ENCODE measurements around the gene SEPTIN1. TPM values are rescaled to one million over a fixed set of nuclear protein-coding genes. Genes with fewer than 3 reads are reported as not detected.

SEPTIN1 gene
- total and polyA plus RNA-seq, 2 of the 13 experiments (the other 11 are each of a cell fraction or from before 2014, with no cell fraction given), result 0.18 to 0.67 TPM

DNA sequence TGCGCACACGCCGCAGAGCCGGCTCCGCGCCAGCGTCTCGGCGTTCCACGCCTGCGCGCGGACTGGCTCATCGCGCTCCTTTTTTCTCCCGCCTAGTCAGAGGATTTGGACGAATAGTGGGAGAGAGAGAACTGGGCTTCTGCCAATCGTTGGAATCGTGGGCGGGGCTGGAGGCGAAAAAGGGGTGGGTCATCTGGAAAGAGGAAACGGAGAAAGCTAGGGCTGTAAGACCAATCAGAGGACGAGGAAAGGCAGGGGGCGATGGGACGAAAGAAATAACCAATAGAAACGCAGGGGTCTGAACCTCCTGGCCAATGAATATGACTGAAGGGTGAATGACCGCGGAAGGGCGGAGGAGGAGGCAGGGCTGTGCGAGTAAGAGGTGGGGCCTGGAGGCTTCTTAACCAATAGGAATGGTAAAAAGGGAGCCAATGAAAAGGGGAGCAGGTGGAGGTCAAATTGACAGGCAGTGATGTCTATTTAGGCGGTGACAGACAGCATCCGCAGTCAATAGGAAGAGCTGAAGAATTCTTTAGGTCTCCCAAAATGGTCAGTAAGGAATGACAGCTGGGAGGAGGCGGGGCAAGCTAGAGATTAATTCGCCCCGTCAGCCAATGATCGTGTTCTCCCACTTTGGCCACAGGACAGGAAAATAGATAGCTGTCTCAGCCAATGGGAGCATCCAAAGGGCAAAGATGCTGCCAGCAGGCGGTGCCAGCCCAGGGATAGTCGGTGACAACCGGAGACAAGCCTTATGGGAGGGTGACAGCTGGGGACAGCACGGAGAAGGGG, 11.7 kb downstream of the SEPTIN1 start, which contains the start of gene TBC1D10B (continued):
- TF ChIP-seq ZBTB21 (CRISPR knock-in tag; IDR thresholded peaks at IDR 0.05) (no peak), HMGXB3 (CRISPR knock-in tag; IDR thresholded peaks at IDR 0.05; ENCODE audit: borderline replicate concordance) (peak; percentile 66; the same call in 1 of the 2 replicates), FOXK2 (IDR thresholded peaks at IDR 0.05) (peak; percentile 44; the same call in 1 of the 2 replicates), POLR2AphosphoS5 (IDR thresholded peaks at IDR 0.05; ENCODE audit: low read depth, low read length) (peak; percentile 47), MEIS2 (CRISPR knock-in tag; IDR thresholded peaks at IDR 0.05) (peak; percentile 97), ZNF652 (CRISPR knock-in tag; IDR thresholded peaks at IDR 0.05; ENCODE audit: borderline replicate concordance, low read depth) (peak; percentile 46; the same call in 1 of the 2 replicates), ZBED4 (CRISPR knock-in tag; IDR thresholded peaks at IDR 0.05; ENCODE audit: borderline replicate concordance) (no peak), NR1H2 (CRISPR knock-in tag; IDR thresholded peaks at IDR 0.05; ENCODE audit: borderline replicate concordance, low read depth) (no peak), FOXC1 (CRISPR knock-in tag; IDR thresholded peaks at IDR 0.05; ENCODE audit: borderline replicate concordance) (no peak), STAG1 (CRISPR knock-in tag; IDR thresholded peaks at IDR 0.05) (peak; percentile 44), TEAD3 (CRISPR knock-in tag; optimal IDR thresholded peaks at IDR 0.05; ENCODE audit: borderline replicate concordance) (peak; percentile 29), GATAD2A (CRISPR knock-in tag; IDR thresholded peaks at IDR 0.05) (peak; percentile 30; the same call in 1 of the 2 replicates), ZNF44 (CRISPR knock-in tag; IDR thresholded peaks at IDR 0.05) (no peak)
- TF ChIP-seq, protein P1, sequence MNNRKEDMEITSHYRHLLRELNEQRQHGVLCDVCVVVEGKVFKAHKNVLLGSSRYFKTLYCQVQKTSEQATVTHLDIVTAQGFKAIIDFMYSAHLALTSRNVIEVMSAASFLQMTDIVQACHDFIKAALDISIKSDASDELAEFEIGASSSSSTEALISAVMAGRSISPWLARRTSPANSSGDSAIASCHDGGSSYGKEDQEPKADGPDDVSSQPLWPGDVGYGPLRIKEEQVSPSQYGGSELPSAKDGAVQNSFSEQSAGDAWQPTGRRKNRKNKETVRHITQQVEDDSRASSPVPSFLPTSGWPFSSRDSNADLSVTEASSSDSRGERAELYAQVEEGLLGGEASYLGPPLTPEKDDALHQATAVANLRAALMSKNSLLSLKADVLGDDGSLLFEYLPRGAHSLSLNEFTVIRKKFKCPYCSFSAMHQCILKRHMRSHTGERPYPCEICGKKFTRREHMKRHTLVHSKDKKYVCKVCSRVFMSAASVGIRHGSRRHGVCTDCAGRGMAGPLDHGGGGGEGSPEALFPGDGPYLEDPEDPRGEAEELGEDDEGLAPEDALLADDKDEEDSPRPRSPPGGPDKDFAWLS (CRISPR knock-in tag; IDR thresholded peaks at IDR 0.05; ENCODE audit: borderline replicate concordance), result no peak
- TF ChIP-seq, protein P2, sequence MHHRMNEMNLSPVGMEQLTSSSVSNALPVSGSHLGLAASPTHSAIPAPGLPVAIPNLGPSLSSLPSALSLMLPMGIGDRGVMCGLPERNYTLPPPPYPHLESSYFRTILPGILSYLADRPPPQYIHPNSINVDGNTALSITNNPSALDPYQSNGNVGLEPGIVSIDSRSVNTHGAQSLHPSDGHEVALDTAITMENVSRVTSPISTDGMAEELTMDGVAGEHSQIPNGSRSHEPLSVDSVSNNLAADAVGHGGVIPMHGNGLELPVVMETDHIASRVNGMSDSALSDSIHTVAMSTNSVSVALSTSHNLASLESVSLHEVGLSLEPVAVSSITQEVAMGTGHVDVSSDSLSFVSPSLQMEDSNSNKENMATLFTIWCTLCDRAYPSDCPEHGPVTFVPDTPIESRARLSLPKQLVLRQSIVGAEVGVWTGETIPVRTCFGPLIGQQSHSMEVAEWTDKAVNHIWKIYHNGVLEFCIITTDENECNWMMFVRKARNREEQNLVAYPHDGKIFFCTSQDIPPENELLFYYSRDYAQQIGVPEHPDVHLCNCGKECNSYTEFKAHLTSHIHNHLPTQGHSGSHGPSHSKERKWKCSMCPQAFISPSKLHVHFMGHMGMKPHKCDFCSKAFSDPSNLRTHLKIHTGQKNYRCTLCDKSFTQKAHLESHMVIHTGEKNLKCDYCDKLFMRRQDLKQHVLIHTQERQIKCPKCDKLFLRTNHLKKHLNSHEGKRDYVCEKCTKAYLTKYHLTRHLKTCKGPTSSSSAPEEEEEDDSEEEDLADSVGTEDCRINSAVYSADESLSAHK (CRISPR knock-in tag; IDR thresholded peaks at IDR 0.05; ENCODE audit: borderline replicate concordance), result no peak
